Limb (tissue), 2 donors: ENCODE data around the gene CCT5.
A peak's percentile ranks its signal among the peaks of the same experiment; 100 is the strongest.
"Not testable (repeated sequence)": the region's sequence is repeated elsewhere in the genome, so short reads cannot be mapped to it uniquely, and the experiment has no call there.

Experiments used
- DNase-seq, 2 donors: peaks; one replicate each; pipeline ENCODE4 v3.0.0-alpha.2; 2016; ENCODE audit errors: extremely low spot score in 2 of 2

Gene CCT5

GRCh38 chr5:10301842-10302610 is 51.9 kb downstream of the CCT5 start:
- DNase-seq: no peak

- no peak for DNase-seq
These were observed 53.1 kb downstream of the CCT5 start for GRCh38 chr5:10303201-10303600.

- no peak for DNase-seq
These were observed 53.7 kb downstream of the CCT5 start for GRCh38 chr5:10303699-10304170.

- DNase-seq: no peak
These were observed 54.9 kb downstream of the CCT5 start for GRCh38 chr5:10304932-10305331.

GRCh38 chr5:10306114-10306513 is 56.0 kb downstream of the CCT5 start:
- no peak for DNase-seq

GRCh38 chr5:10306806-10307205 is 56.7 kb downstream of the CCT5 start:
- DNase-seq: no peak

- DNase-seq: peak in 1 of 2 donors; percentile 72
These were observed 57.4 kb downstream of the CCT5 start, which contains the start of gene CMBL for GRCh38 chr5:10307206-10308148. Gene CMBL, minus strand, starts transcription at chr5:10307902. Its CDS starts 17,140 bp downstream, at chr5:10290762.

- DNase-seq: no peak
These were observed 58.8 kb downstream of the CCT5 start for GRCh38 chr5:10308844-10309243.

- no peak for DNase-seq
These were observed 60.1 kb downstream of the CCT5 start for GRCh38 chr5:10310066-10310779.

GRCh38 chr5:10310835-10311570 is 60.9 kb downstream of the CCT5 start:
- DNase-seq: not testable (repeated sequence)

- DNase-seq: no peak
These were observed 61.7 kb downstream of the CCT5 start for GRCh38 chr5:10311595-10312425.

- DNase-seq: no peak
These were observed 65.1 kb downstream of the CCT5 start for GRCh38 chr5:10315201-10315600.
